ENCODE data around the gene PAAF1.

The PAAF1 gene

GRCh38 chr11:73862986-73863385, 13.8 kb upstream of the PAAF1 start:
- H3K27me3 ChIP-seq (ENCODE audit: insufficient read depth, low read length) = no peaks in the 10 kb centered on the region
- H3K4me3 ChIP-seq (ENCODE audit: low read depth, low read length, poor library complexity, severe bottlenecking) = no peak overlapping the region
- H3K4me2 ChIP-seq (ENCODE audit: low read length) = no peak overlapping the region
- no peak overlapping the region for H3K9ac ChIP-seq (ENCODE audit: low read length)
- H3K4me1 ChIP-seq (ENCODE audit: insufficient read depth, low read length, severe bottlenecking) = no peaks in the 10 kb centered on the region
- H2AFZ ChIP-seq (ENCODE audit: low read length) = no peak overlapping the region
- H3K36me3 ChIP-seq (ENCODE audit: insufficient read depth, low read length) = peaks cover 56% of the 10 kb centered on the region
- H3F3A ChIP-seq (ENCODE audit: insufficient read depth, low read length) = no peaks in the 10 kb centered on the region
- no peaks in the 10 kb centered on the region for H3K9me2 ChIP-seq (ENCODE audit: low read depth, low read length)
- TF ChIP-seq EZH2 (IDR thresholded peaks at IDR 0.05; ENCODE audit: borderline replicate concordance, low read length) = no peak
- no peak for TF ChIP-seq CTCF (IDR thresholded peaks at IDR 0.05; ENCODE audit: low read length)
- H3K27ac ChIP-seq (ENCODE audit: low read depth, low read length, poor library complexity, severe bottlenecking) = no peak overlapping the region
- H3K79me2 ChIP-seq (ENCODE audit: insufficient read depth, low read length) = no peaks in the 10 kb centered on the region
- H3K9me3 ChIP-seq (ENCODE audit: low read length) = no peaks in the 10 kb centered on the region
- no peaks in the 10 kb centered on the region for H4K20me1 ChIP-seq (ENCODE audit: insufficient read depth, low read length)

GRCh38 chr11:73866095-73866579, 10.7 kb upstream of the PAAF1 start:
- no peak overlapping the region for H3K4me3 ChIP-seq (ENCODE audit: low read depth, low read length, poor library complexity, severe bottlenecking)
- no peak overlapping the region for H3K27ac ChIP-seq (ENCODE audit: low read depth, low read length, poor library complexity, severe bottlenecking)

GRCh38 chr11:73866586-73866996, 10.2 kb upstream of the PAAF1 start:
- Histone ChIP-seq H2AFZ (ENCODE audit: low read length) (no peak overlapping the region), H3K4me1 (ENCODE audit: insufficient read depth, low read length, severe bottlenecking) (no peaks in the 10 kb centered on the region), H3K27me3 (ENCODE audit: insufficient read depth, low read length) (no peaks in the 10 kb centered on the region), H4K20me1 (ENCODE audit: insufficient read depth, low read length) (no peaks in the 10 kb centered on the region), H3K9ac (ENCODE audit: low read length) (no peak overlapping the region), H3K79me2 (ENCODE audit: insufficient read depth, low read length) (no peaks in the 10 kb centered on the region), H3K27ac (ENCODE audit: low read depth, low read length, poor library complexity, severe bottlenecking) (no peak overlapping the region), H3K9me3 (ENCODE audit: low read length) (no peaks in the 10 kb centered on the region), H3K4me3 (ENCODE audit: low read depth, low read length, poor library complexity, severe bottlenecking) (no peak overlapping the region), H3K9me2 (ENCODE audit: low read depth, low read length) (no peaks in the 10 kb centered on the region), H3F3A (ENCODE audit: insufficient read depth, low read length) (no peaks in the 10 kb centered on the region), H3K4me2 (ENCODE audit: low read length) (no peak overlapping the region), H3K36me3 (ENCODE audit: insufficient read depth, low read length) (peaks cover 59% of the 10 kb centered on the region)
- TF ChIP-seq CTCF (IDR thresholded peaks at IDR 0.05; ENCODE audit: low read length) (no peak), EZH2 (IDR thresholded peaks at IDR 0.05; ENCODE audit: borderline replicate concordance, low read length) (no peak)

More at GRCh38 chr11:73866095-73866579, 10.7 kb upstream of the PAAF1 start:
- Histone ChIP-seq H3K79me2 (ENCODE audit: insufficient read depth, low read length) (no peaks in the 10 kb centered on the region), H4K20me1 (ENCODE audit: insufficient read depth, low read length) (no peaks in the 10 kb centered on the region), H2AFZ (ENCODE audit: low read length) (no peak overlapping the region), H3K9me3 (ENCODE audit: low read length) (no peaks in the 10 kb centered on the region), H3K27me3 (ENCODE audit: insufficient read depth, low read length) (no peaks in the 10 kb centered on the region), H3K36me3 (ENCODE audit: insufficient read depth, low read length) (peaks cover 56% of the 10 kb centered on the region), H3K9ac (ENCODE audit: low read length) (no peak overlapping the region), H3F3A (ENCODE audit: insufficient read depth, low read length) (no peaks in the 10 kb centered on the region), H3K4me1 (ENCODE audit: insufficient read depth, low read length, severe bottlenecking) (no peaks in the 10 kb centered on the region), H3K4me2 (ENCODE audit: low read length) (no peak overlapping the region), H3K9me2 (ENCODE audit: low read depth, low read length) (no peaks in the 10 kb centered on the region)
- TF ChIP-seq CTCF (IDR thresholded peaks at IDR 0.05; ENCODE audit: low read length) = no peak
- no peak for TF ChIP-seq EZH2 (IDR thresholded peaks at IDR 0.05; ENCODE audit: borderline replicate concordance, low read length)

All from OCI-LY1 (cell line).